Posterior vena cava (tissue), 2 donors: ENCODE data around the gene GFY. TPM values are rescaled to one million over a fixed set of nuclear protein-coding genes. Genes with fewer than 3 reads are reported as not detected.
"Not testable (repeated sequence)": the region's sequence is repeated elsewhere in the genome, so short reads cannot be mapped to it uniquely, and the experiment has no call there.

ENCODE experiments used
- DNase-seq: peaks from one replicate; pipeline ENCODE4 v3.0.0-alpha.2; 2020; ENCODE audit warnings: low spot score
- intact Hi-C, 2 donors: fragments of 100-400 bp; cut with DNase I; formaldehyde crosslinking; loops; one replicate each; pipeline versions ENCODE4 v1.14.1 to v1.14.2; 2022 to 2023
- total RNA-seq, 2 donors: library from RNA; stranded (reverse); fragmentation: NEBNext Ultra II Directional; extraction: Animal tissue kit (Norgen Biotek cat#: 25700); gene quantifications; one replicate each; pipeline ENCODE4 v1.2.1, GENCODE V29; 2021
- donor health status: DM: yes; HTN: yes; CAD: no.
- donor health status: DM: yes; HTN: yes; CAD: no.

The GFY gene
- total RNA-seq, 2 donors from 2014 or later = not detected

DNA sequence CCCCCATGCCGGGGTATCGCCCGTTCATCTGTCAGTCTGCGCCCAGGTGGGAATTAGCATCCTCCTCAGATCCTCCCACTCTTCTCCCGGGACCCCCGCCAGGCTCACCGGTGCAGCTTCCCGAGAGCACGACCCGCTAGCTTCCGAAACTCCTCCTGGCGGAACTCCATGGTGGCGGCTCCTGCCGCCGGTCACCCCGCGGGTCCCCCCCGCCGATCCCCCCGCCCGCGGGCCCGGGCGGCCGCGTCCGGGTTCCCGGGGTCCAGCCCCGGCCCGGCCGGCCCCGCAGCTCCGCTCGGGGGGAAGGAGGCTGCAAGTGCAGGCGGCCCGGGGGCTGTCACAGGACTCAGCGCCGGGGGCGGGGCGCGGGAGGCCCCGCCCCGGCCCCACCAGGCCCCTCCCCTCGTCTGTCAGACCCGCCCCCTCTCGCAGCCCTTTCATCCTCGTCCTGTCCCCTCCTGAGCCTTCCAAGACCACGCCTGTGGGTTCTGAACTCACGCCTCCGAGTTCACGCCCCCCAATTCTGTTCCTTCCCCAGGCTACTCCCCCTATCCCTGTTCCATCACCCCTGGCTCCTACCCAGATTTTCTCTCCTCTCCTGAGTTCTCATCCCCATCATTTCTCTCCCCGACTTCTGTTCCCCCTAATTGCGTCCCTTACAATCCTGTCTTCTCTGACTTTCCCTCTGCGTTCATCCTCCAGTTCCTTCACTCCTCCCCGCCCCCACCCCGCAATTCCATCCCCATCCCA lies 16.2 kb downstream of the GFY start, which contains the start of gene SLC17A7:
Gene SLC17A7 (minus strand): TSS at position 318 of the 750 bp plus-strand sequence. CDS start 148 bp downstream, at position 170.
- no peak for DNase-seq
- intact Hi-C loops = loop anchor here (2.0 to 5.0 kb wide), 3 partner anchors 49 to 214 kb away; no protein-coding TSS in a partner anchor

- no peak for DNase-seq
- intact Hi-C loops = loop anchor here (2.0 to 5.0 kb wide), 3 partner anchors 50 to 215 kb away; no protein-coding TSS in a partner anchor
These were observed 16.8 kb downstream of the GFY start for GRCh38 chr19:49441960-49442350.

- DNase-seq = no peak
These were observed 17.2 kb downstream of the GFY start for GRCh38 chr19:49442354-49442753.

DNA sequence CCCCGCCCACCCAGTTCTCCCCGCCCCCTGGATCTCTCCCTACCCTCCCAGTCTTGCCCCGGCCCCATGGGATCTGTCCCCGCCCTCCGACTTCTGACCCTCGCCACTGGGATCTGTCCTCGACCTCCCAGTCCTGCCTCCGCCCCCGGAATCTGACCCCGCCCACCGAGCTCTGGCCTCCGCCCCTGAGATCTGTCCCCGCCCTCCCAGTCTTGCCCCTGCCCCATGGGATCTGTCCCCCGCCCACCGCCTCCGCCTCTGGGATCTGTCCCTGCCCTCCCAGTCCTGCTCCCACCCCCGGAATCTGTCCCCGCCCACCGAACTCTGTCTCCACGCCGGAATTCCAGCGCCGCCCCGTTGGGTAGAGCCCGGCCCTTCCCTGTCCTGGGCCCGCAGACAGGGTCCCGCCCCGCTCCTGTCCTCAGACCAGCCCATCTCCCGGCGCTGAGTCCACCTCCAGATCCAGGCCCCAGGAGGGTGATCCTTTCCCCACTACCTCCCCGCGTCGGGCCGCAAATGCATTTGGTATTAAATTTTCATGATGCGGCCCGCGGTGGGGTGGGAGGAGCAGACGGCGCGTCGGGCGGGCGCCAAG lies 17.7 kb downstream of the GFY start:
- peak; percentile 98 for DNase-seq
- intact Hi-C loops = loop anchor here in 1 of 2 donors (5.0 kb wide), 2 partner anchors 51 to 216 kb away; no protein-coding TSS in a partner anchor

More at GRCh38 chr19:49442354-49442753, 17.2 kb downstream of the GFY start:
- intact Hi-C loops = loop anchor here in 1 of 2 donors (5.0 kb wide), 2 partner anchors 50 to 215 kb away; no protein-coding TSS in a partner anchor

DNA sequence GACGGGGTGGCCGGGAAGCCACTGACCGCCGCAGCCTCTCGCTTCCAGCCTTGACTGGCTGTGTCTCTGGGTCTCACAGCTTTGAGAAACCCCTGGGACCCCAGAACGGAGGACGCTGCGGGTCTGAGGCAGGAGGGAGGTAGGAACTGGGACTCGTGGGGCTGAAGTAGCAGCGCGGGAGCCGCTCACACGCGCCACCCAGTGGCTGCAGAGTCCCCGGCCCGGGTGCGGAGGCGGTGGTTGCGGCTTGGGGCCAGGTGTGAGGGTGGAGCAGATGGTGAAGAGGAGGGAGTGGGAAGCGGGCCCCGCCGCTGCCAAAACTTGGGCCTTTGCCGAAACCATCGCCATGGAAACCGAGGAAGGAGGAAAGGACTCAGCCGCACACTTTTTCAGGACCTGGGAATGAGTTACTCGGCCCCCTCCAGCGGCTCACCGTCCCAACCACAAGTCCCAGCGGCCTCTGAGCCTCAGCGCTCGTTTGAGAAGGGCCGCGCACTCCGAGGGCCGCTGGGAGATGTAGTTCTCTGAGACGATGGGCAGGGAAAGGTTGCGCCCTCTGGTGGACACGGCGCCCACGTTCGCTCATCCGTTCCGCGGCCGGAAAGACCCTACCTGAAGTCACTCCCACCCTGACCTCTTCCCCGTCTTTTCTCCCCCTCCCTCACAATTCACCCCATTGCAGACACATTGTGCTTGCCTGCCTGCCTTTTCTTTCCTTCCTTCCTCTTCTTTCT lies 18.3 kb downstream of the GFY start:
- intact Hi-C loops = loop anchor here in 1 of 2 donors (5.0 kb wide), 2 partner anchors 51 to 216 kb away; no protein-coding TSS in a partner anchor
- DNase-seq = peak; percentile 98

DNA sequence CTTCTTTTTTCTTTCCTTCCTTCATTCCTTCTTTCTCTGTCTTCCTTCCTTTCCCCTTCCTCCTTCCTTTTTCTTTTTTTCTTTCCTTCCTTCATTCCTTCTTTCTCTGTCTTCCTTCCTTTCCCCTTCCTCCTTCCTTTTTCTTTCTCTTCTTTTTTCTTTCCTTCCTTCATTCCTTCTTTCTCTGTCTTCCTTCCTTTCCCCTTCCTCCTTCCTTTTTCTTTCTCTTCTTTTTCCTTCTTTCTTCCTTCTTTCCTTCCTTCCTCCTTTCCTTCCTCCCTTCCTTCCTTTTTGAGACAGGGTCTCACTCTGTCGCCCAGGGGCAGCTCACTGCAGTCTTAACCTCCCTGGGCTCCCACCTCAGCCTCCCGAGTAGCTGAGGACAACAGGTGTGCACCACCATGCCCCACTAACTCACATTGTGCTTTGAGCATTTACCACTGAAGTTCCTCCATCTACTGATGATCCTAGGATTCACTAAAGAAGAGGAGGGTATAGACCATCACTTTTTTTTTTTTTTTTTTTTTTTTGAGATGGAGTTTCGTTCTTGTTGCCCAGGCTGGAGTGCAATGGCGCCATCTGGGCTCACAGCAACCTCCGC lies 19.0 kb downstream of the GFY start:
- not testable (repeated sequence) for DNase-seq
- intact Hi-C loops = loop anchor here in 1 of 2 donors (5.0 kb wide), 2 partner anchors 52 to 217 kb away; no protein-coding TSS in a partner anchor

DNA sequence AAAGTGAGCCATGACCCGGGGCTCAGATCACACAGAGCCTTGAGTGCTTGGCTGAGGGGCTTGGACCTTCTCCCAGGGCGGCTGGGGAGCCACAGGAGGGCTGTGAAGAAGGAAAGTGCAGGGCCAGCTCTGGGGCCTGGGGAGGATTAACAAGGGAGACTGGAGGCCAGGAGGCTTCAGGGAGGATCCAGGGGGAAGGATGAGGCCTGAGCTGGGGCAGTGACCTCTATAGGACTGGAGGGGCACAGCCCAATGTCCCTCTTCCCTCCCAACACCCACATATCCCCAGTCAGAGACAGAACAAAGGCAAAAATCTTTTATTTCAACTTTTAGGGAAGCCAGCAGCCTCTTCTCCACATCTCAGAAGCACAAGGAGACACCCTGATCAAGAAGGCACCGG lies 20.8 kb downstream of the GFY start:
- intact Hi-C loops = no loop called here
- DNase-seq = no peak

- intact Hi-C loops = no loop called here
- no peak for DNase-seq
These were observed 22.6 kb downstream of the GFY start for GRCh38 chr19:49447485-49448431.

GRCh38 chr19:49448432-49448786 lies 23.2 kb downstream of the GFY start:
- intact Hi-C loops = no loop called here
- DNase-seq = no peak

DNA sequence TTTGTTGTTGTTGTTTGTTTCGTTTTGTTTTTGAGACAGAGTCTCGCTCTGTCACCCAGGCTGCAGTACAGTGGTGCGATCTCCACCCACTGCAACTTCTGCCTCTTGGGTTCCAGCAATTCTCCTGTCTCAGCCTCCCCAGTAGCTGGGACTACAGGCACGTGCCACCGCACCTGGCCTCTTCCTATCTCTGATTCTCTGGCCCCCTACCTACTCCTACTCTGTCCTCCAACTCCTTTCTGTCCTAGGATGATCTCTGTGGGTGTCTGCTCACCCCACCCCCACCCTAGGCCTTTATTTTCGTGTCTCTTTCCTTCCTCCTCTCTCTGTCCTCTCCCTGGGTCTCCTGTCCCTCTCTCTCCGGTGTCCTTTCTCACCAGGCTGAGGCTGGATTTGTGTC lies 25.2 kb downstream of the GFY start:
- DNase-seq = no peak
- intact Hi-C loops = loop anchor here in 1 of 2 donors (5.0 kb wide), 1 partner anchor 683 kb away; no protein-coding TSS in a partner anchor

GRCh38 chr19:49451430-49452181 lies 26.4 kb downstream of the GFY start, which contains the start of gene PIH1D1:
PIH1D1 (minus strand) TSS chr19:49451814; CDS start chr19:49451574, 240 bp downstream.
- intact Hi-C loops = loop anchor here in 1 of 2 donors (5.0 kb wide), 1 partner anchor 684 kb away; no protein-coding TSS in a partner anchor
- DNase-seq = peak; percentile 98

DNA sequence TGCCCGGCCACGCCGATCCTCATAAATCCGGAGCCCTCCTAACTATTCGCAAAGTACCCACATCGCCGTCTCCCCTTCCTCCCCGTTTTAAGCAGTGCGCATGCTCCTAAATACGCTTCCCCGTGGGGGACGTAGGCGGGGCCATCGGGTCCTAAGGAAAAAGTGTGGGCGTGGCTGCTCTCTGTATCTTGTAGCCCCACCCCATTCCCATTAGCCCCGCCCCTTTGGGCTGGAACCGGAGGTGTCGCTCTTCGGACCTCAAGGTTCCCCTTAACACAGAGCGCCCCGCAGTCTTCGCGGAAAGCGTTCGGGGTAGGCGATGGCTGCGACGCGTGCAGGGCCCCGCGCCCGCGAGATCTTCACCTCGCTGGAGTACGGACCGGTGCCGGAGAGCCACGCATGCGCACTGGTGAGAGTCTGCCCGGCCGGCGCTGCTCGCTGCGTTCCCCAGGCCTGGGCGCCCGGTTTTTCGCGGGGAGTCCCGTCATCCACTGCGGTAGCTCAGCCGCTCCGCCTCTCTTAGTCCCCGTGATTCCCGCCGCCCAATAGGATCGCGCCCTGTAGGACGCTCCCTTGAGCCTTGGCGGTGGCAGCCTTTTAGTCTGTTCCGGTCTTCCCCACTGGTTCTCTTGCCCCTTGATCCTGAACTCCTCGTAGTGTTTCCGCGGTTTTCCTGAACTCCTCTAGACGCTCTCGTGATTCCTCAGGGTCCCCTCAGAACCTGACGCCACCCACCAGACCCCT lies 28.0 kb downstream of the GFY start, which contains the start of gene ALDH16A1:
Gene ALDH16A1 (plus strand): TSS at position 213 of the 744 bp plus-strand sequence. CDS start 107 bp downstream, at position 320.
- DNase-seq = peak; percentile 100
- intact Hi-C loops = loop anchor here in 1 of 2 donors (5.0 kb wide), 1 partner anchor 686 kb away; no protein-coding TSS in a partner anchor

- no peak for DNase-seq
- intact Hi-C loops = loop anchor here in 1 of 2 donors (5.0 kb wide), 1 partner anchor 686 kb away; no protein-coding TSS in a partner anchor
These were observed 28.6 kb downstream of the GFY start for GRCh38 chr19:49453757-49454240.

GRCh38 chr19:49455773-49456172 lies 30.6 kb downstream of the GFY start:
- DNase-seq = no peak
- intact Hi-C loops = no loop called here

GRCh38 chr19:49456326-49456725 lies 31.1 kb downstream of the GFY start:
- intact Hi-C loops = no loop called here
- DNase-seq = no peak

GRCh38 chr19:49458567-49458903 lies 33.3 kb downstream of the GFY start:
- intact Hi-C loops = no loop called here

More at GRCh38 chr19:49458567-49458903, 33.3 kb downstream of the GFY start:
- no peak for DNase-seq
